Ovary (tissue), 9 donors: ENCODE measurements around the gene IFNE. TPM values are rescaled to one million over a fixed set of nuclear protein-coding genes. Genes with fewer than 3 reads are reported as not detected.

Experiments used
- DNase-seq, 5 donors: peaks; one replicate each; pipeline ENCODE4 v3.0.0-alpha.2; 2019 to 2020
- H3K27ac ChIP-seq, 2 donors: fragments of 200-600 bp; one replicate each; pipeline versions ENCODE4 v1.5.1 to v1.8.0; 2019 to 2022
- H3K27me3 ChIP-seq: fragments of 200-600 bp; one replicate; pipeline ENCODE4 v1.8.0; 2022
- H3K36me3 ChIP-seq: fragments of 200-600 bp; sonication (generic); one replicate; pipeline ENCODE4 v1.5.1; 2019
- H3K4me1 ChIP-seq: one replicate; pipeline ENCODE4 v1.8.1; 2013; ENCODE audit warnings: mild to moderate bottlenecking, moderate library complexity; ENCODE audit not compliant: insufficient read depth
- H3K4me3 ChIP-seq: fragments of 200-600 bp; sonication (generic); one replicate; pipeline ENCODE4 v1.5.1; 2017
- H3K9me3 ChIP-seq, 2 donors: fragments of 200-600 bp in 1 of 2; sonication (generic) in 1 of 2; one replicate each; pipeline versions ENCODE4 v1.5.1 to v1.8.1; 2013 to 2019; ENCODE audit warnings: mild to moderate bottlenecking in 1 of 2, moderate library complexity in 1 of 2
- CTCF ChIP-seq, 3 donors: fragments of 450-650 bp in 2 of 3; fragments of 200-600 bp in 1 of 3; IDR thresholded peaks; one replicate each; pipeline versions ENCODE4 v1.5.1 to v1.8.0; 2016 to 2022; ENCODE audit warnings: antibody characterized with exemption in 3 of 3, mild to moderate bottlenecking in 1 of 3
- EP300 ChIP-seq: sonication (generic); formaldehyde crosslinking; IDR thresholded peaks from one replicate; pipeline ENCODE4 v1.6.1; 2017; ENCODE audit warnings: antibody characterized with exemption
- POLR2A ChIP-seq: fragments of 450-650 bp; IDR thresholded peaks from one replicate; pipeline ENCODE4 v1.6.1; 2017; ENCODE audit warnings: antibody characterized with exemption, mild to moderate bottlenecking, moderate library complexity
- WGBS, 3 donors: extraction: QIAGEN DNeasy Blood & Tissue Kit in 1 of 3; methylation state at CpG; one replicate each; pipeline versions ENCODE4 v1.1.5 to v1.1.7; 2013 to 2017; 5-methylcytosine and 5-hydroxymethylcytosine counted together
- intact Hi-C, 4 donors: fragments of 100-400 bp; cut with DNase I; formaldehyde crosslinking; loops; one replicate each; pipeline versions ENCODE4 v1.11.0 to v1.15.1; 2022 to 2023
- polyA plus RNA-seq, 2 donors: library from polyadenylated mRNA; stranded (reverse); fragments of 200-250 nt in 1 of 2; fragments of 350-450 nt in 1 of 2; fragmentation: Illumina TruSeq in 1 of 2; extraction: RNeasy Lipid Tissue Mini Kit (QIAGEN cat#74804) in 1 of 2; gene quantifications; one replicate each; pipeline ENCODE4 v1.2.3, GENCODE V29; 2013 to 2014
- total RNA-seq, 7 donors: library from RNA; depleted of rRNA in 2 of 7; stranded (reverse); fragments of >200 nt in 2 of 7; fragmentation: NEBNext Ultra II Directional in 3 of 7; extraction: Animal tissue kit (Norgen Biotek cat#: 25700) in 3 of 7; gene quantifications; one replicate each; pipeline versions ENCODE4 v1.1.0 to v1.2.4, GENCODE V29; 2016 to 2023
- donor health status: DM: no; HTN: no; CAD: no; lungs with moderate emphysema.
- donor health status: DM: no; HTN: no; CAD: no.
- donor health status: Bipolar disorder and iron deficiency.
- donor health status: DM: yes; HTN: yes; CAD: no.
- donor health status: DM: no; HTN: no; CAD: no.
- donor health status: DM: yes; HTN: yes; CAD: no.

Gene IFNE
- total and polyA plus RNA-seq, 9 donors: 0.34 TPM; not detected in 8

GRCh38 chr9:21465859-21466518, 16.1 kb downstream of the IFNE start:
- Histone ChIP-seq H3K27ac (no peak overlapping the region), H3K36me3 (no peaks in the 10 kb centered on the region), H3K4me3 (no peak overlapping the region), H3K4me1 (no peaks in the 10 kb centered on the region), H3K27me3 (no peaks in the 10 kb centered on the region), H3K9me3 (peaks cover 0 to 4% of the 10 kb centered on the region in 2 donors)
- no peak for DNase-seq
- intact Hi-C loops: no loop called here
- TF ChIP-seq EP300: no peak
- no peak for TF ChIP-seq CTCF (IDR thresholded peaks at IDR 0.05)

GRCh38 chr9:21465138-21465537, 17.0 kb downstream of the IFNE start:
- Histone ChIP-seq H3K4me3 (no peak overlapping the region), H3K9me3 (peaks cover 0 to 4% of the 10 kb centered on the region in 2 donors), H3K36me3 (no peaks in the 10 kb centered on the region), H3K27me3 (no peaks in the 10 kb centered on the region), H3K4me1 (no peaks in the 10 kb centered on the region), H3K27ac (no peak overlapping the region)
- intact Hi-C loops: no loop called here
- DNase-seq: no peak
- TF ChIP-seq EP300: no peak
- TF ChIP-seq CTCF (IDR thresholded peaks at IDR 0.05): no peak
- TF ChIP-seq POLR2A: no peak
- 90 to 92% (median 91%) methylated on average over 5 of the region's 5 CpGs for WGBS, 3 donors

- Histone ChIP-seq H3K9me3 (peaks cover 0 to 4% of the 10 kb centered on the region in 2 donors), H3K36me3 (no peaks in the 10 kb centered on the region), H3K4me1 (no peaks in the 10 kb centered on the region), H3K4me3 (no peak overlapping the region), H3K27ac (no peak overlapping the region), H3K27me3 (no peaks in the 10 kb centered on the region)
- WGBS, 3 donors: 53 to 77% (median 59%) methylated on average over 1 of the region's 1 CpG
- intact Hi-C loops: no loop called here
- no peak for DNase-seq
- TF ChIP-seq EP300: no peak
- TF ChIP-seq POLR2A: no peak
- TF ChIP-seq CTCF (IDR thresholded peaks at IDR 0.05): no peak
Measured at GRCh38 chr9:21461377-21461776, 20.7 kb downstream of the IFNE start.

GRCh38 chr9:21455320-21455719, 26.8 kb downstream of the IFNE start:
- no peak for DNase-seq
- Histone ChIP-seq H3K27ac (no peak overlapping the region), H3K4me3 (no peak overlapping the region), H3K36me3 (no peaks in the 10 kb centered on the region), H3K9me3 (no peaks in the 10 kb centered on the region), H3K4me1 (no peaks in the 10 kb centered on the region), H3K27me3 (no peaks in the 10 kb centered on the region)
- intact Hi-C loops: no loop called here
- TF ChIP-seq POLR2A: no peak
- TF ChIP-seq CTCF (IDR thresholded peaks at IDR 0.05): no peak
- no peak for TF ChIP-seq EP300
